Mononuclear cell (primary cell): ENCODE measurements around the gene IGSF22. TPM values are rescaled to one million over a fixed set of nuclear protein-coding genes. Genes with fewer than 3 reads are reported as not detected.
"Not testable (repeated sequence)": the region's sequence is repeated elsewhere in the genome, so short reads cannot be mapped to it uniquely, and the experiment has no call there.

Source experiments
- H3K27me3 ChIP-seq: 2 replicates; pipeline ENCODE4 v1.6.0; 2011; ENCODE audit warnings: low read length, control low read depth; ENCODE audit not compliant: insufficient read depth
- H3K4me1 ChIP-seq: 2 replicates; pipeline ENCODE4 v1.5.1; 2011; ENCODE audit warnings: mild to moderate bottlenecking, low read length, control low read depth; ENCODE audit not compliant: insufficient read depth
- H3K4me3 ChIP-seq: 2 replicates; pipeline ENCODE4 v1.5.1; 2011; ENCODE audit warnings: mild to moderate bottlenecking, low read length, moderate library complexity
- H3K9me3 ChIP-seq: 2 replicates; pipeline ENCODE4 v1.5.1; 2011; ENCODE audit warnings: low read depth, mild to moderate bottlenecking, control low read depth, low read length
- total RNA-seq: library from RNA; depleted of rRNA; stranded (reverse); fragments of >200 nt; gene quantifications from one replicate; pipeline ENCODE4 v1.2.3, GENCODE V29; 2012

Gene IGSF22
- total RNA-seq, 1 donor: 0.10 TPM

DNA sequence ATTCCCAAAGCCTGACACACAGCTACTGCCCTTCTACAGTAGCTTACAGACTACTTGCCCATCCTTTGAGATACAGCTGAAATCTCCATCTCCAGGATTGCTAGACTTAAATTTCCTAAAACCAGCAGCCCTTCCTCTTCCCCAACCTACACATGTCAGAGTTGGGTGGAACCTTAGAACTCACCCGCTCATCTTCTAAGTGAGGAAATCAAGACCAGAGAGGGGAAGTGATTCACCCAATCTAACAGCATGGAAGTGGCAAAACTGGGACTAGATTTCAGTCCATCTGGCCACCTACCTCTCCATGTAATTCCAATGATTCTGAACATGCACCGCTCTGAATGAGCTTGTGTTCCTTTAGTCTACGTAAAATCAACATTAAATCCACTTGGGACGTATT, 28.4 kb downstream of the IGSF22 start:
- Histone ChIP-seq H3K27me3 (no peaks in the 10 kb centered on the region), H3K4me3 (no peak overlapping the region)

DNA sequence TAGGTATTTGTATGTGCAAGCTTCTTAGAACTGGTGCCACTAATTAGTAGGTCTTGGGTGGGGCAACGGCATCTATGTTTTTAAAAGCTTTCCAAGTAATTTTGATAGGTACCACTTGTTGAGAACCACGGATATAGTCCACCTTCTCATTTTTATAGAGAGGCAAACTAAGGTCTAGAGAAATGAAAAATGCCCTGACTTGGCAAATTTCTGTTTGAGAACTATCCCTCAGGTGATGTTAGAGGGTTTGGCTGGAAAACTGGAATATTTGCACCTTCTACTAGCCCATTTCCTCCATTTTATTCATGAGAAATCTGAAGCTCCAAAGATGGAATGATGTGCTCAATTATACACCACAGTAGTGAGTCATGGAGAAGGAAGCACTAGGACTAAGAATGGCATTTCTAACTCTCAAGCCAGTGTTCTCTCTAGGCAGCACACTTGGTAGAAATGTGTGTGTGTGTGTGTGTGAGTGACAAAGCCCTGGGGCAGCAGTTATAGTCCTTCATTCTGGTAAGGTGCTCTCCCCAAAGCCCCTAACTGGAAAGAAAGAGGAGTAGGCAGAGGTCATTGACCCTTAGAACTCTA, 29.3 kb downstream of the IGSF22 start:
- H3K4me3 ChIP-seq: no peak overlapping the region
- no peaks in the 10 kb centered on the region for H3K27me3 ChIP-seq
- no peaks in the 10 kb centered on the region for H3K9me3 ChIP-seq
- H3K4me1 ChIP-seq: peaks cover 36% of the 10 kb centered on the region

More for the DNA sequence above, 28.4 kb downstream of the IGSF22 start:
- Histone ChIP-seq H3K4me1 (peaks cover 36% of the 10 kb centered on the region), H3K9me3 (no peaks in the 10 kb centered on the region)

DNA sequence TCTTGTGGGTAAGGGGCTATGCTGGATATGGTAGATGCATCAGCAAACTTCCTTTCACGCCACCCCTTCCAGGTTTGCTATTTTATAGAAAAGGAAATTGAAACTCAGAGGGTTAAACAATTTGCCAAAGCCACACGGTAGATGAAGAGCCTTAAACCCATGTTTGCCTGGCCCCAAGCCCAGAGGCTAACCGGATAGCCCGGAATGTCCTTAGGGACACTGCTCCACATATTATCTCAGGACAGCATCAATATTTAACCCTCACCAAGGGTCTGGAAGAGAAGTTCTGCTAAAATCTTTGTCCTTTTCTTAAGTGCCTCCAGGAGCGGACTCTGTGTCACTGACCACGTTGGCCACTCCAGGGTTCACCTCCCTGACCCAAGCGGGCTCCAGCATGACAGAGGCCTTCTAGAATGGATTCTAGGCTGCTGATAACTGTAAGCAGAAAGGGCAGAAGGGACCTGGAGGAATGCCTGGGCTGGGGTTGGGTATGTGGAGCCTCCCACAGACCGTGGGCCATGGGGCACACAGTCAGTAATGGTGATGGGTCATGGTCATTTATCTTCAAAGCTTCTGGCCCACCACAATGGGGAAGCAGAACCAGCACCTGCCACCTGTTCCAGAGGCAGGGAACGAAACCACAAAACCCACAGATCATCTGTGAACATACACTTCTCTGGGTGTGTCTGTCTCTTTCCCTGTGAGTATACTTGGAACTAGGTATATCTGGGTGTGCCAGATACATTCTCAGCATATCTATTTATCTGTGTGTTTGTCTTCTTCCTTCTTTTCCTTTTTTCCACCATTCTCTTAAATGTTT, 32.8 kb downstream of the IGSF22 start:
- H3K27me3 ChIP-seq: no peaks in the 10 kb centered on the region
- no peaks in the 10 kb centered on the region for H3K9me3 ChIP-seq
- H3K4me3 ChIP-seq: no peak overlapping the region
- peaks cover 15% of the 10 kb centered on the region for H3K4me1 ChIP-seq

DNA sequence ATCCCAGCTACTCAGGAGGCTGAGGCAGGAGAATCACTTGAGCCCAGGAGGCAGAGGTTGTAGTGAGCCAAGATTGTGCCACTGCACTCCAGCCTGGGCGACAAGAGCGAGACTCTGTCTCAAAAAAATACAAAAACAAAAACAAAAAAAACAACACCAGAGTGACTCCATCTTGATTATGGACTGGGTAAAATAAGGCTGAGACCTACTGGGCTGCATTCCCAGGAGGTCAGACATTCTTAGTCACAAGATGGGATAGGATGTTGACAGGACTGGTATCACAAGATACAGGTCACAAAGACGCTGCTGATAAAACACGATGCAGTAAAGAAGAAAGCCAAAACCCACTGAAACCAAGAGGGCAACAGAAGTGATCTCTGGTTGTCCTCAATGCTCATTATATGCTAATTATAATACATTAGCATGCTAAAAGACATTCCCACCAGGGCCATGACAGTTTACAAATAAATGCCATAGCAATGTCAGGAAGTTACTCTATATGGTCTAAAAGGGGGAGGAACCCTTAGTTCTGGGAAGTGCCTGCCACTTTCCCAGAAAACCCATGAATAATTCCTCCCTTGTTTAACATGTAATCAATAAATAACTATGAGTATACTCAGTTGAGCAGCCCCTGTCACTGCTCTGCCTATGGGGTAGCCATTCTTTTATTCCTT, 34.4 kb downstream of the IGSF22 start:
- H3K4me3 ChIP-seq, H3K27me3 ChIP-seq, H3K9me3 ChIP-seq, H3K4me1 ChIP-seq: not testable (repeated sequence)

DNA sequence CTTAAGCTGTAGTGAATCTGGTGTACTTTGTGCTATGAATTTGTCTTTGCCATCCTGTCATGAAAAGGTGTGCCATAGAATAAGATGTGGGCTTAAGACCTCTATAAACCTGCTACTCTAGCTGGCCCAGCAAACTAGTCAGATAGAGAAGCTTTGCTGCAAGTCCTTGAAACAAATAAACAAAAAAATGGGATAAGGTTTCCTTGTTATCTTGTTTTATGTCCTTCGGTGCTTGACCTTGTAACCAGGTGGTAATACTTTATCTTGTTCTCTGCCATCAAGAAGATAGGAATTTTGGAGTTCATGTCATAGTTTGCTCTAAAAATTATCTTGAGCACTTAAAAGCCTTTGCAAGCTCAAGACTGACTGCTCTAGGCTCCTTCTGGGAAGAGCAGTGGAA, 41.7 kb downstream of the IGSF22 start:
- no peaks in the 10 kb centered on the region for H3K9me3 ChIP-seq
- no peaks in the 10 kb centered on the region for H3K4me1 ChIP-seq
- no peaks in the 10 kb centered on the region for H3K27me3 ChIP-seq
- H3K4me3 ChIP-seq: no peak overlapping the region

DNA sequence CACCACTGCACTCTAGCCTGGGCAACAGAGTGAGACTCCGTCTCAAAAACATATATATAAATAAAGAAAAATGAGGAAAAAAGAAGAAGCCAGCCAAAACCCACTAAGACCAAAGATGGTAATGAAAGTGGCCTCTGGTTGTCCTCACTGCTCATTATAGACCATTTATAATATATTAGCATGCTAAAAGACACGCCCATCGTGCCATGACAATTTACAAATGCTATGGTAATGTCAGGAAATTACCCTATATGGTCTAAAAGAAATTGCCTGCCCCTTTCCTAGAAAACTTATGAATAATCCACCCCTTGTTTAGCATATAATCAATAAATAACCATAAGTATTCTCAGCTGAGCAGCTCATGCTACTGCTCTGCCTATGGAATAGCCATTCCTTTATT, 43.5 kb downstream of the IGSF22 start:
- no peak overlapping the region for H3K4me3 ChIP-seq
- no peaks in the 10 kb centered on the region for H3K4me1 ChIP-seq
- no peaks in the 10 kb centered on the region for H3K9me3 ChIP-seq
- H3K27me3 ChIP-seq: no peaks in the 10 kb centered on the region

DNA sequence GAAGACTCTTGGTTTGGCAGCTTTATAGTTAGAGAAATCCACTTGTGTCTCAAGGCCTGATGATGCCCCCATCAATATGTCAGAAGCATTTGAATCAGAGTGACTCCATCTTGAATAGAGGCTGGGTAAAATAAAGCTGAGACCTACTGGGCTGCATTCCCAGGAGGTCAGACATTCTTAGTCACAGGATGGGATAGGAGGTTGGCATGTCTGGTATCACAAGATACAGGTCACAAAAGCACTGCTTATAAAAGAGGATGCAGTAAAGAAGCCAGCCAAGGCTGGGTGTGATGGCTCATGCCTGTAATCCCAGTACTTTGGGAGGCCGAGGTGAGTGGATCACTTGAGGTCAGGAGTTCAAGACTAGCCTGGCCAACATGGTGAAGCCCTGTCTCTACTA, 44.0 kb downstream of the IGSF22 start:
- not testable (repeated sequence) for H3K4me3 ChIP-seq, H3K9me3 ChIP-seq, H3K27me3 ChIP-seq, H3K4me1 ChIP-seq

DNA sequence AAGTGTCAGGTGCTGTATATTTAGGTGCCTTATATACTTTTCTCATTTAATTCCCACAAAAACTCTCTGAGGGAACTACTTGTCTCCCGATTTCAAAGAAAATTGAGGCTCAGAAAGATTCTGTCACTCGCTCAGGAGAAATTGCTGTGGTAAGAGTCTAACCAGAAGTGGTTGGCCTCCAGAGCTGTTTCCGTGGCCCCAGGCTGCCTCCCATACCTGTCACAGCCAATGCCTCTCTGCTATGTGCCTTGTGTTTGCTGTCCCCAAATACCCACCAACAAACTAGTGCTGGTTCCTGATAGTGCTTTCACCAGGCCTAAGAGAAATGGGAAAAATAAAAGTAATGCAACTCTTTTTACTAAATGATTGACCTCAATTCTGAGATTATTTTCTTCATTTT, 48.4 kb downstream of the IGSF22 start:
- H3K27me3 ChIP-seq: no peaks in the 10 kb centered on the region

DNA sequence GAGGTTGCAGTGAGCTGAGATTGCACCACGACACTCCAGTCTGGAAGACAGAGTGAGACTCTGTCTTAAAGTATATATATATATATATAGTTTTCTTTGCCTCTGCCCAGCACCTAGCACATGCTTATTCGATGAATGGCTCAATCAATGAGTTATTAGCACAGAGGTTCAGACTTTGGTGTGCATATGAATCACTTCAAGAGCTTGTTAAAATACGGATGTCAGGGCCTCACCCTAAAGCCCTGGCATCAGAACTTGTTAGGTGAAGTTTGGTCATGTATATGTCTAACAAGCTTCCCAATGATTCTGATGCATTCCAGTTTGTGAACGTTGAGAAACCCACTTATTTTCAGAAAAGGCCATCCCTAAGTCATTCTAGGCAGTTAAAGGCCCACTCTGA, 49.2 kb downstream of the IGSF22 start:
- Histone ChIP-seq H3K4me1 (peaks cover 5% of the 10 kb centered on the region), H3K9me3 (no peaks in the 10 kb centered on the region), H3K27me3 (no peaks in the 10 kb centered on the region), H3K4me3 (no peak overlapping the region)

More for the DNA sequence above, 48.4 kb downstream of the IGSF22 start:
- Histone ChIP-seq H3K4me3 (no peak overlapping the region), H3K4me1 (peaks cover 4% of the 10 kb centered on the region), H3K9me3 (no peaks in the 10 kb centered on the region)

DNA sequence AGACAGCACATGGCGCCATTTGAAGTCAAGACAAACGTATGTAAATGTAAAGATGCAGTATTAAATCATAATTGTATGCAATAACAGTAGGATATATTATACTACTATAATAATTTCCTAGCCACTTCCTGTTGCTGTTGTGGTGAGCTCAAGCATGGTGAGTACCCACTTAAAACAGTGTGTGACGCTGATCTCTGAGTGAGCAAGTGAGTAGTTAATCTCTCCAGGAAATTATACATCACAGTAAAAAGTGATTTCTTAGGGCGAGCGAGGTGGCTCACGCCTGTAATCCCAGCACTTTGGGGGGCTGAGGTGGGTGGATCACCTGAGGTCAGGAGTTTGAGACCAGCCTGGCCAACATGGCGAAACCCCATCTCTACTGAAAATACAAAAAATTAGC, 53.8 kb downstream of the IGSF22 start:
- H3K27me3 ChIP-seq, H3K4me3 ChIP-seq, H3K9me3 ChIP-seq: not testable (repeated sequence)
- H3K4me1 ChIP-seq: peaks cover 25% of the 10 kb centered on the region

DNA sequence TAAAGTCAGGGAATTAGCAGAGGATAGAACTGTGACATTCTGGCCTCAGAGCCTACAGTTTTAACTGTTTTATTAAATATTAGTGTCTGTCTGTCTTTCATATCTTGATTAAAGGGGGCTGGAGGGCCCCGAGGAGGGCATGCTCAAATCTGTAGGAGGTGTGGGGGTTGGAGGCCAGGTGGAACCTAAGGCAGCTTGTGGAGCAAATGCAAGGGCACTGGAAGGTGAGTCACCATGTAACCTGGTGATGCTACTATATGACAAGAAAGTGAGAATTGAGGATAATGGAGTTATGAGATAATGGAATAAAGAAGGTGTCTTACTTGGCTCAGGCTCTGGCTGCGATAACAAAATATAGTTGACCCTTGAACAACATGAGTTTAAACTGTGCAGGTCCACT, 54.7 kb downstream of the IGSF22 start:
- H3K27me3 ChIP-seq: no peaks in the 10 kb centered on the region
- H3K4me3 ChIP-seq: no peak overlapping the region
- H3K4me1 ChIP-seq: peaks cover 31% of the 10 kb centered on the region
- no peaks in the 10 kb centered on the region for H3K9me3 ChIP-seq

DNA sequence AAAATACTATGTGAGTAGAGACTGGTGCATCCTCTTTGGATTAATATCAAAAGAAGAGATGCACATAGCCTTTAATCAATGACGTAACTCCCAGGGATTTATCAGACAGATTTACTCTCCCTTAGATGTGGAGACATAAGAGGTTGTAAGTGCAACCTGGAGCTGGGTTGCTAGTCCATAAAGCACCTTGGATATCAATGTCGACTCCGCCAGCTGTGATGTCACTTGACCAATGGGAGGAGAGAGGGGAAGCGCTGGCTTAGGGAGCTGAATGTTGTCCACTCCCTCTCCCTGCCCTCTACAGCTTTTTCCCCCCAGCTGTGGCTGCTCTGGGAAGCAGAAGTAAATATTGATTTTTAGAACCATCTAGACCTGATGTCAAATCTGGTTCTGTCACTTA, 56.3 kb downstream of the IGSF22 start:
- no peak overlapping the region for H3K4me3 ChIP-seq
- no peaks in the 10 kb centered on the region for H3K27me3 ChIP-seq
- H3K9me3 ChIP-seq: no peaks in the 10 kb centered on the region
- H3K4me1 ChIP-seq: peaks cover 31% of the 10 kb centered on the region

DNA sequence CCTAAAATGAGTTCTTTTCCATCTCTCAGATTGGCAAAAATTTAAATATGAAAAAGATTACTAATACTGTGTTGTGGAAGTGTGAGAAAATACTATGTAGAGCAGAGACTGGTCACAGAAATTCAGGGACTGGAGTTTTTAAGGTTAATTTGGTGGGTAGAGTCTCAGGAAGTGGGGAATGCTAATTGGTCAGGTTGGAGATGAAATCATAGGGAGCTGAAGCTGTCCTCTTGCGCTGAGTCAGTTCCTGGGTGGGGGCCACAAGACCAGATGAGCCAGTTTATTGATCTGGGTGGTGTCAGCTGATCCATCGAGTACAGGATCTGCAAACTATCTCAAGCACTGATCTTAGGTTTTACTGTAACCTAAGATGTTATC, 56.8 kb downstream of the IGSF22 start:
- H3K27me3 ChIP-seq: no peaks in the 10 kb centered on the region
- H3K4me3 ChIP-seq: no peak overlapping the region
- peaks cover 31% of the 10 kb centered on the region for H3K4me1 ChIP-seq
- H3K9me3 ChIP-seq: no peaks in the 10 kb centered on the region

DNA sequence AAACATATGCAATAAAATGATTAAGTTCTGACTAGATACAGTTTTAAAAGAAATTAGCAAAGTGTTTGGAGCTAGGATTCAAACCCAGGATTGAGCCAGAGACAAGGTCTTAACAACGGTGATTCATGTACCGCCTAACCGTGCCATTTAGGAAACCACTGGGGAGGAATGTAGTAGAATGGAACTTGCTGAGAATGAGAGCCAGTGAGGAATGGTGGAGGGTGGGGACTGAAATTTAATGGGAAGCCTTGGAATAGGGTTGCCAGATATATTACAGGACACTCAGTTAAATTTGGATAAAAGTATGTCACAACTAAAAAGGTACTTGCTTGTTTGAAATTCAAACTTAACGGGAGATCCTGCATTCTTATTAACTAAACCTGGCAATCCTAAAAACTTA, 57.9 kb downstream of the IGSF22 start:
- Histone ChIP-seq H3K9me3 (no peaks in the 10 kb centered on the region), H3K4me3 (no peak overlapping the region), H3K4me1 (peaks cover 31% of the 10 kb centered on the region), H3K27me3 (no peaks in the 10 kb centered on the region)

DNA sequence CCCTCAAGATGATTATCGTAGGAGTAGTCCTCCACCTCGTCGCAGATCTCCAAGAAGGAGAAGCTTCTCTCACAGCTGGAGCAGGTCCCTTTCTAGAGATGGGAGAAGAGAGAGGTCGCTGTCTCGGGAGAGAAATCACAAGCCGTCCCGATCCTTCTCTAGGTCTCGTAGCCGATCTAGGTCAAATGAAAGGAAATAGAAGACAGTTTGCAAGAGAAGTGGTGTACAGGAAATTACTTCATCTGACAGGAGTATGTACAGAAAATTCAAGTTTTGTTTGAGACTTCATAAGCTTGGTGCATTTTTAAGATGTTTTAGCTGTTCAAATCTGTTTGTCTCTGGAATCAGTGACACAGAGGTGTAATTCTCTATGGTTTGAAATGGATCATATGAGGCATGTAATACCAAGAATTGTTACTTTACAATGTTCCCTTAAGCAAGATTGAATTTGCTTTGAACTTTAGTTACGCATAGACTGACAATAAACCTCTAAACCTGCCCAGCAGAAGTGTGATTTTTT, 60.6 kb downstream of the IGSF22 start:
- not testable (repeated sequence) for H3K9me3 ChIP-seq, H3K4me3 ChIP-seq, H3K27me3 ChIP-seq
- H3K4me1 ChIP-seq: peaks cover 26% of the 10 kb centered on the region
